Adrenal gland (tissue), 12 donors: ENCODE results near the gene SCG5. TPM values are rescaled to one million over a fixed set of nuclear protein-coding genes. Genes with fewer than 3 reads are reported as not detected.

Source experiments
- DNase-seq, 7 donors: peaks; one replicate each; pipeline ENCODE4 v3.0.0-alpha.2; 2019 to 2020
- H3K27ac ChIP-seq, 5 donors: fragments of 200-600 bp; sonication (generic) in 4 of 5; 1 replicate in 3 of 5; 2 replicates in 2 of 5; pipeline versions ENCODE4 v1.5.1 to v1.8.0; 2016 to 2020; ENCODE audit warnings: mild to moderate bottlenecking in 1 of 5
- H3K27me3 ChIP-seq: fragments of 200-600 bp; 2 replicates; pipeline ENCODE4 v1.8.0; 2021
- H3K36me3 ChIP-seq, 2 donors: fragments of 200-600 bp; replicated peaks in 1 of 2; 1 replicate in 1 of 2; 2 replicates in 1 of 2; pipeline versions ENCODE4 v1.5.1 to v1.8.0; 2018 to 2022
- H3K4me1 ChIP-seq, 2 donors: fragments of 200-600 bp; replicated peaks in 1 of 2; 1 replicate in 1 of 2; 2 replicates in 1 of 2; pipeline versions ENCODE4 v1.5.1 to v1.8.0; 2018 to 2021
- H3K4me3 ChIP-seq, 4 donors: fragments of 200-600 bp; sonication (generic) in 3 of 4; one replicate each; pipeline ENCODE4 v1.5.1; 2016 to 2018
- H3K9me3 ChIP-seq, 3 donors: fragments of 200-600 bp; sonication (generic) in 1 of 3; replicated peaks in 1 of 3; 1 replicate in 2 of 3; 2 replicates in 1 of 3; pipeline versions ENCODE4 v1.5.1 to v1.8.0; 2016 to 2021
- CTCF ChIP-seq, 6 experiments: fragments of 450-650 bp in 4 of 6; fragments of 200-600 bp in 2 of 6; sonication (generic) in 1 of 6; IDR thresholded peaks; 1 replicate in 5 of 6; 2 replicates in 1 of 6; pipeline versions ENCODE4 v1.5.1 to v1.8.0; 2016 to 2021; ENCODE audit warnings: antibody characterized with exemption in 6 of 6, mild to moderate bottlenecking in 2 of 6, moderate library complexity in 1 of 6
- POLR2A ChIP-seq, 2 donors: fragments of 450-650 bp; IDR thresholded peaks; one replicate each; pipeline ENCODE4 v1.6.1; 2017; ENCODE audit warnings: antibody characterized with exemption in 2 of 2, mild to moderate bottlenecking in 2 of 2, moderate library complexity in 1 of 2
- WGBS, 4 donors: extraction: QIAGEN DNeasy Blood & Tissue Kit in 2 of 4; methylation state at CpG; one replicate each; pipeline versions ENCODE4 v1.1.5 to v1.1.7; 2013 to 2017; 5-methylcytosine and 5-hydroxymethylcytosine counted together
- intact Hi-C, 2 donors: fragments of 100-400 bp; cut with DNase I; formaldehyde crosslinking; loops; one replicate each; pipeline versions ENCODE4 v1.14.1 to v1.15.0; 2022 to 2023
- polyA plus RNA-seq, 3 donors: library from polyadenylated mRNA; stranded (reverse); fragments of 200-250 nt in 2 of 3; fragments of 350-450 nt in 1 of 3; fragmentation: Illumina TruSeq in 1 of 3; extraction: RNeasy Lipid Tissue Mini Kit (QIAGEN cat#74804) in 1 of 3; gene quantifications; one replicate each; pipeline ENCODE4 v1.2.3, GENCODE V29; 2013 to 2014
- total RNA-seq, 9 donors: library from RNA; depleted of rRNA in 4 of 9; stranded (reverse); fragments of >200 nt in 4 of 9; fragments of 120-200 nt in 1 of 9; fragmentation: NEBNext Ultra II Directional in 1 of 9; extraction: Animal tissue kit (Norgen Biotek cat#: 25700) in 1 of 9; gene quantifications; one replicate each; pipeline versions ENCODE4 v1.1.0 to v1.2.4, GENCODE V29; 2013 to 2023
- donor health status: healthy with polysubstance abuse.
- donor health status: Bipolar disorder and iron deficiency.
- donor health status: DM: yes; HTN: yes; CAD: no.
- donor health status: DM: no; HTN: no; CAD: no.
- donor health status: DM: no; HTN: no; CAD: no.
- donor health status: DM: yes; HTN: yes; CAD: no.

Gene SCG5
- total and polyA plus RNA-seq, 12 donors = 0.52 to 102 (median 34.0) TPM; not detected in 2

- no peak for TF ChIP-seq POLR2A (IDR thresholded peaks at IDR 0.05)
- no peak for TF ChIP-seq CTCF (IDR thresholded peaks at IDR 0.05)
- Histone ChIP-seq H3K4me3 (no peak overlapping the region), H3K9me3 (no peaks in the 10 kb centered on the region), H3K27me3 (no peaks in the 10 kb centered on the region), H3K27ac (no peak overlapping the region), H3K4me1 (peaks cover 3 to 10% of the 10 kb centered on the region in 2 donors), H3K36me3 (no peaks in the 10 kb centered on the region)
- WGBS, 4 donors = 90 to 93% (median 92%) methylated on average over 2 of the region's 2 CpGs
- intact Hi-C loops = no loop called here
- DNase-seq = no peak
Observed at GRCh38 chr15:32682977-32683630, 41.6 kb downstream of the SCG5 start.

- no peaks in the 10 kb centered on the region for H3K36me3 ChIP-seq
- peaks cover 3 to 10% of the 10 kb centered on the region in 2 donors for H3K4me1 ChIP-seq
- DNase-seq = peak in 3 of 7 donors; percentile 7 to 18 (median 16)
- intact Hi-C loops = no loop called here
- 78 to 87% (median 83%) methylated on average over 8 of the region's 8 CpGs for WGBS, 4 donors
- H3K9me3 ChIP-seq = no peaks in the 10 kb centered on the region
- H3K27ac ChIP-seq = no peak overlapping the region
- H3K4me3 ChIP-seq = no peak overlapping the region
- TF ChIP-seq CTCF (IDR thresholded peaks at IDR 0.05) (no peak), POLR2A (IDR thresholded peaks at IDR 0.05) (no peak)
- no peaks in the 10 kb centered on the region for H3K27me3 ChIP-seq
Observed at GRCh38 chr15:32683906-32684584, 42.5 kb downstream of the SCG5 start.

GRCh38 chr15:32685576-32685975 lies 44.1 kb downstream of the SCG5 start:
- peaks cover 3 to 10% of the 10 kb centered on the region in 2 donors for H3K4me1 ChIP-seq
- H3K36me3 ChIP-seq = no peaks in the 10 kb centered on the region
- no peak for TF ChIP-seq CTCF (IDR thresholded peaks at IDR 0.05)
- no peak for TF ChIP-seq POLR2A (IDR thresholded peaks at IDR 0.05)
- H3K27ac ChIP-seq = no peak overlapping the region
- no peak for DNase-seq
- H3K27me3 ChIP-seq = no peaks in the 10 kb centered on the region
- H3K4me3 ChIP-seq = no peak overlapping the region
- 70 to 88% (median 81%) methylated on average over 1 of the region's 1 CpG for WGBS, 4 donors
- no peaks in the 10 kb centered on the region for H3K9me3 ChIP-seq
- intact Hi-C loops = no loop called here

GRCh38 chr15:32687556-32687955 lies 46.0 kb downstream of the SCG5 start:
- WGBS, 4 donors = 67 to 85% (median 78%) methylated on average over 5 of the region's 5 CpGs

More at GRCh38 chr15:32687556-32687955, 46.0 kb downstream of the SCG5 start:
- H3K27ac ChIP-seq = no peak overlapping the region
- intact Hi-C loops = no loop called here
- no peaks in the 10 kb centered on the region for H3K36me3 ChIP-seq
- H3K27me3 ChIP-seq = no peaks in the 10 kb centered on the region
- H3K9me3 ChIP-seq = no peaks in the 10 kb centered on the region
- no peak for DNase-seq
- no peak overlapping the region for H3K4me3 ChIP-seq
- TF ChIP-seq CTCF (IDR thresholded peaks at IDR 0.05) = no peak
- no peak for TF ChIP-seq POLR2A (IDR thresholded peaks at IDR 0.05)
- H3K4me1 ChIP-seq = peaks cover 0 to 6% of the 10 kb centered on the region in 2 donors
